ENCODE measurements around the gene USP54.

Gene USP54, protein sequence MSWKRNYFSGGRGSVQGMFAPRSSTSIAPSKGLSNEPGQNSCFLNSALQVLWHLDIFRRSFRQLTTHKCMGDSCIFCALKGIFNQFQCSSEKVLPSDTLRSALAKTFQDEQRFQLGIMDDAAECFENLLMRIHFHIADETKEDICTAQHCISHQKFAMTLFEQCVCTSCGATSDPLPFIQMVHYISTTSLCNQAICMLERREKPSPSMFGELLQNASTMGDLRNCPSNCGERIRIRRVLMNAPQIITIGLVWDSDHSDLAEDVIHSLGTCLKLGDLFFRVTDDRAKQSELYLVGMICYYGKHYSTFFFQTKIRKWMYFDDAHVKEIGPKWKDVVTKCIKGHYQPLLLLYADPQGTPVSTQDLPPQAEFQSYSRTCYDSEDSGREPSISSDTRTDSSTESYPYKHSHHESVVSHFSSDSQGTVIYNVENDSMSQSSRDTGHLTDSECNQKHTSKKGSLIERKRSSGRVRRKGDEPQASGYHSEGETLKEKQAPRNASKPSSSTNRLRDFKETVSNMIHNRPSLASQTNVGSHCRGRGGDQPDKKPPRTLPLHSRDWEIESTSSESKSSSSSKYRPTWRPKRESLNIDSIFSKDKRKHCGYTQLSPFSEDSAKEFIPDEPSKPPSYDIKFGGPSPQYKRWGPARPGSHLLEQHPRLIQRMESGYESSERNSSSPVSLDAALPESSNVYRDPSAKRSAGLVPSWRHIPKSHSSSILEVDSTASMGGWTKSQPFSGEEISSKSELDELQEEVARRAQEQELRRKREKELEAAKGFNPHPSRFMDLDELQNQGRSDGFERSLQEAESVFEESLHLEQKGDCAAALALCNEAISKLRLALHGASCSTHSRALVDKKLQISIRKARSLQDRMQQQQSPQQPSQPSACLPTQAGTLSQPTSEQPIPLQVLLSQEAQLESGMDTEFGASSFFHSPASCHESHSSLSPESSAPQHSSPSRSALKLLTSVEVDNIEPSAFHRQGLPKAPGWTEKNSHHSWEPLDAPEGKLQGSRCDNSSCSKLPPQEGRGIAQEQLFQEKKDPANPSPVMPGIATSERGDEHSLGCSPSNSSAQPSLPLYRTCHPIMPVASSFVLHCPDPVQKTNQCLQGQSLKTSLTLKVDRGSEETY (N-terminal part only)
- 6.4 to 8.1 (median 7.5) reads per million in 3 donors for total RNA-seq

DNA sequence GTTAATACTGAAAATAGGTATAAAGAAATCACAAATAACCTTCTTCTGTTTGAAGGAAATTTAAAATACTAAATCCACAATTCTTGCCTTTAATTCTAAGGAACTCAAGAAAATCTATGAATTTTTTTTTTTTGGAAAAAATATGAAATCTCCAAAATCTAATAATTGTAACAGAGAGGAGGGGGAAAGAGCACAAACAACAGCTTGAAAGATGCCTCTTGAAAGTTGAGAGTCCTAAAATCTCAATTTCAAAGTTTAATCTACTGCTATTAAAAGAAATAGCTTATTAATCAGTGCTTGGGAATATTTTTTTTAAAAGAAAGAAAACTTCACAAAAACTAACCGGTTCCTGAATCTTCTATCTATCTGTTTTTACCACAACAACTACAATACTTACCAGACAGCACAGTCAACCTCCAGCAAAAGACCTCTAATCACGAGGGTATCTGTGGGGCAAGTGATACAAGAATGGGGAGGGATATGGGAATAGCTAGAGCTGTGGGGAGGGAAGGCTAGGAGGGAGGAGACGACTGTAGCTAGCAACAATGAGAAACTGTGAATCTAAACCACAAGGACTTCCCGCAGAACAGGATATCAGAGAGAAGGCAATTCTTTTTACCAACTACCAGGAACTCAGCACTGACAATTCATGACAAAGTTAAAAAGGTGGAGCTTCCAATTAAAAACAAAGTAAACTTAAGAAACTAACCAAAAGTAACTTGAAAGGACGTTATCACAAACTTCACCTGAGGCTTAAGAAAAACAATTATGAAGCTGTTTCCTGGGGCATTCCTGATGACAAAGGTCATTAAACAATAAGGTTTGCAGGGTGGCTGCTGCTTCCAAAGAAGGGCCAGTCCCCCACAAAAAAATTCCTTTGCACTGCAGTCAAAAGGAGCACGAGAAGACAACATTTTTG is at the start of gene USP54:
TSS of gene USP54 (minus strand) at position 462 of the 919 bp plus-strand sequence. CDS start 15,684 bp downstream, outside the sequence.
- H3K36me3 ChIP-seq (ENCODE audit: control insufficient read depth, insufficient read depth, low read length), result no peaks in the 10 kb centered on the region
- H3K9me3 ChIP-seq (ENCODE audit: control insufficient read depth, low read length), result no peaks in the 10 kb centered on the region
- H3K4me1 ChIP-seq (ENCODE audit: control insufficient read depth, insufficient read depth, low read length, poor library complexity, severe bottlenecking), result peaks cover 5% of the 10 kb centered on the region
- peak within 1 kb of the TSS; percentile 6 for H3K4me3 ChIP-seq (ENCODE audit: insufficient read depth, low read depth, low read length, poor library complexity, severe bottlenecking)
- no peaks in the 10 kb centered on the region for H3K27me3 ChIP-seq (replicated peaks; ENCODE audit: control insufficient read depth, insufficient read depth, low read length, poor library complexity, severe bottlenecking)
- DNase-seq, result no peak
- no peak within 1 kb of the TSS for H3K27ac ChIP-seq (ENCODE audit: insufficient read depth, low read length, poor library complexity, severe bottlenecking)

DNA sequence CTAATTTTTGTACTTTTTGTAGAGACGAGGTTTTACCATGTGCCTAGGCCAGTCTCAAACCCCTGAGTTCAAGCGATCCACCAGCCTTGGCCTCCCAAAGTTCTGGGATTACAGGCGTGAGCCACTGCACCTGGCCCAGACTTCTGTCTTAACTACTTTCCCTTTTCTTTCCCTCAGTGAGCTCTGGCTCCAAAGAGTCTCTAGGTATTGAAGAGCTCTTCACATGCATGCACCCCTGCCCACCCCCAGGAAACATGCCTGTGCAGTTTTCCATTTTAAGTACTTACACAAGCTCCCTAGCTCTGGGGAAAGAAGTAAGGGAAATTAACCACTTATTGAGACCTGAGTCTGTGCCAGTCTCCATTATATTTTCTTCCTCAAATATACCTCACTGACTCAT is 48.1 kb upstream of the USP54 start:
- Histone ChIP-seq H3K36me3 (ENCODE audit: control insufficient read depth, insufficient read depth, low read length) (no peaks in the 10 kb centered on the region), H3K4me1 (ENCODE audit: control insufficient read depth, insufficient read depth, low read length, poor library complexity, severe bottlenecking) (no peaks in the 10 kb centered on the region), H3K27me3 (replicated peaks; ENCODE audit: control insufficient read depth, insufficient read depth, low read length, poor library complexity, severe bottlenecking) (no peaks in the 10 kb centered on the region), H3K27ac (ENCODE audit: insufficient read depth, low read length, poor library complexity, severe bottlenecking) (no peak overlapping the region), H3K4me3 (ENCODE audit: insufficient read depth, low read depth, low read length, poor library complexity, severe bottlenecking) (no peak overlapping the region), H3K9me3 (ENCODE audit: control insufficient read depth, low read length) (no peaks in the 10 kb centered on the region)
- DNase-seq, result no peak

DNA sequence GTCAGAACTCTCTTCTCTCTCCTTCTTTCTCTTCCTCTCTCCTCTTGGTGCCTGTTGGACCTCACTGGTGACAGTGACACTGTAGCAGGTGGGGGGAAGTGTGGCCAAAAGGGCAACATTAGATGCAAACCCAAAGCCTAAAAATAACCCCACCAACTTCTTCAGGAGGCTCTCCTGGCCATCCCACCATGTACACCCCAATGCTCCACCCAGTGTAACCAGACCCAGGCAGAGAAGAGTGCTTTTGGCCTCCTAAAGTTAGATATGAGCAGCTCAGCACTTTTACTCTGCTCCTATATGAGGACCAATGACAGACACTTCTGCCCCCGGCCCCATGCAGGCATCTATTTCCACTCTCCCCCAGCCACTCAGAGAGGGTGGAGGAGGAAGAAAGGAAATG is 44.6 kb upstream of the USP54 start:
- H3K36me3 ChIP-seq (ENCODE audit: control insufficient read depth, insufficient read depth, low read length), result no peaks in the 10 kb centered on the region
- DNase-seq, result no peak
- no peaks in the 10 kb centered on the region for H3K27me3 ChIP-seq (replicated peaks; ENCODE audit: control insufficient read depth, insufficient read depth, low read length, poor library complexity, severe bottlenecking)
- no peaks in the 10 kb centered on the region for H3K9me3 ChIP-seq (ENCODE audit: control insufficient read depth, low read length)
- H3K4me3 ChIP-seq (ENCODE audit: insufficient read depth, low read depth, low read length, poor library complexity, severe bottlenecking), result no peak overlapping the region
- H3K4me1 ChIP-seq (ENCODE audit: control insufficient read depth, insufficient read depth, low read length, poor library complexity, severe bottlenecking), result no peaks in the 10 kb centered on the region
- H3K27ac ChIP-seq (ENCODE audit: insufficient read depth, low read length, poor library complexity, severe bottlenecking), result no peak overlapping the region

DNA sequence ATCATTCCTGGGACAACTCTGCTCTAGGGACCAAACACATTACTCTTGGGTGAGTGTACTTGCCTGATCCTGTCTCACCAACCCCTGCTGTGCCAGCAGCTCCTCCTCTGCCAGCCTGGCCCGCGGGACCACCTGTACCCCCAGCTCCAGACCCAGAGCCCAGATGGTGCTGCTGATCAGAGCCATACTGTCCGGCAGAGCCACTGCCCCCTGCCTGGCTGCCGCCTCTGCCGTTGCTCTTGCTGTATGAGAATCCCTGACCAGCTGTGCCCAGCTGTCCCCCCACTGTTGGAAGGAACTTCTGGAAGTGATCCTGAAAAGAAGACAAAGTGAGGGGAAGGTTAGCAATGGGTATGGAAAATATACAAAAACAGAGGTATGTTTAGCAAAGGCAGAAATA is 43.3 kb upstream of the USP54 start:
- no peak overlapping the region for H3K27ac ChIP-seq (ENCODE audit: insufficient read depth, low read length, poor library complexity, severe bottlenecking)
- H3K4me1 ChIP-seq (ENCODE audit: control insufficient read depth, insufficient read depth, low read length, poor library complexity, severe bottlenecking), result no peaks in the 10 kb centered on the region
- no peak for DNase-seq
- no peak overlapping the region for H3K4me3 ChIP-seq (ENCODE audit: insufficient read depth, low read depth, low read length, poor library complexity, severe bottlenecking)
- no peaks in the 10 kb centered on the region for H3K36me3 ChIP-seq (ENCODE audit: control insufficient read depth, insufficient read depth, low read length)
- no peaks in the 10 kb centered on the region for H3K27me3 ChIP-seq (replicated peaks; ENCODE audit: control insufficient read depth, insufficient read depth, low read length, poor library complexity, severe bottlenecking)
- H3K9me3 ChIP-seq (ENCODE audit: control insufficient read depth, low read length), result no peaks in the 10 kb centered on the region

DNA sequence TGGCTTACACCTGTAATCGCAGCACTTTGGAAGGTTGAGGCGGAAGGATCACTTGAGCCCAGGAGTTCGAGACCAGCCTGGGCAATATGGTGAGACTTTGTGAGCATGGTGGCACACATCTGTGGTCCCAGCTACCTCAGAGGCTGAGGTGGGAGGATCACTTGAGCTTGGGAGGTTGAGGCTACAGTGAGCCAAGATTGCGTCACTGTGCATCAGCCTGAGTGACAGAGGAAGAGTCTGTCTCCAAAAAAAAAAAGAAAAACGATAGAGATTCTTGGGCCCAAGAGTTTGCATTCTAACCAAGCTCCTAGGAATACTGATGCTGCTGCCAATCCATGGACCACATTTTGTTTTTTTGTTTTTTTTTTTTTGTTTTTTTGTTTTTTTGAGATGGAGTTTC is 38.0 kb upstream of the USP54 start:
- no peaks in the 10 kb centered on the region for H3K36me3 ChIP-seq (ENCODE audit: control insufficient read depth, insufficient read depth, low read length)

DNA sequence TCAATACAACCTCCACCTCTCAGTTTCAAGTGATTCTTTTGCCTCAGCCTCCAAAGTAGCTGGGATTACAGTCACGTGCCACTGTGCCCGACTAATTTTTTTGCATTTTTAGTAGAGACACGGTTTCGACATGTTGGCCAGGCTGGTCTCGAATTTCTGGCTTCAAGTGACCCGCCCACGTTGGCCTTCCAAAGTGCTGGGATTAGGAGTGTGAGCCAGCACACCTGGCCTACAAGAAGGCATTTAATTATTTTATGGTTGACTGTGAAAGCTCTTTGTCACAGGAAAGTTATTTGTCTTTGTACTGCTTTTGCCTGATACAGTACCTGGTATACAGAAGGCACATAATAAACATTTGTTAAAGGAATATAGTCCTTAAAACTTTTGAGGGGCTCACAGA is 37.3 kb upstream of the USP54 start:
- no peaks in the 10 kb centered on the region for H3K27me3 ChIP-seq (replicated peaks; ENCODE audit: control insufficient read depth, insufficient read depth, low read length, poor library complexity, severe bottlenecking)
- no peak overlapping the region for H3K4me3 ChIP-seq (ENCODE audit: insufficient read depth, low read depth, low read length, poor library complexity, severe bottlenecking)
- no peak overlapping the region for H3K27ac ChIP-seq (ENCODE audit: insufficient read depth, low read length, poor library complexity, severe bottlenecking)
- peaks cover 13% of the 10 kb centered on the region for H3K4me1 ChIP-seq (ENCODE audit: control insufficient read depth, insufficient read depth, low read length, poor library complexity, severe bottlenecking)
- no peaks in the 10 kb centered on the region for H3K9me3 ChIP-seq (ENCODE audit: control insufficient read depth, low read length)
- H3K36me3 ChIP-seq (ENCODE audit: control insufficient read depth, insufficient read depth, low read length), result no peaks in the 10 kb centered on the region
- DNase-seq, result no peak

More for the DNA sequence above, 38.0 kb upstream of the USP54 start:
- no peak for DNase-seq
- H3K27me3 ChIP-seq (replicated peaks; ENCODE audit: control insufficient read depth, insufficient read depth, low read length, poor library complexity, severe bottlenecking), result no peaks in the 10 kb centered on the region
- peaks cover 13% of the 10 kb centered on the region for H3K4me1 ChIP-seq (ENCODE audit: control insufficient read depth, insufficient read depth, low read length, poor library complexity, severe bottlenecking)
- H3K27ac ChIP-seq (ENCODE audit: insufficient read depth, low read length, poor library complexity, severe bottlenecking), result no peak overlapping the region
- H3K9me3 ChIP-seq (ENCODE audit: control insufficient read depth, low read length), result no peaks in the 10 kb centered on the region
- no peak overlapping the region for H3K4me3 ChIP-seq (ENCODE audit: insufficient read depth, low read depth, low read length, poor library complexity, severe bottlenecking)

DNA sequence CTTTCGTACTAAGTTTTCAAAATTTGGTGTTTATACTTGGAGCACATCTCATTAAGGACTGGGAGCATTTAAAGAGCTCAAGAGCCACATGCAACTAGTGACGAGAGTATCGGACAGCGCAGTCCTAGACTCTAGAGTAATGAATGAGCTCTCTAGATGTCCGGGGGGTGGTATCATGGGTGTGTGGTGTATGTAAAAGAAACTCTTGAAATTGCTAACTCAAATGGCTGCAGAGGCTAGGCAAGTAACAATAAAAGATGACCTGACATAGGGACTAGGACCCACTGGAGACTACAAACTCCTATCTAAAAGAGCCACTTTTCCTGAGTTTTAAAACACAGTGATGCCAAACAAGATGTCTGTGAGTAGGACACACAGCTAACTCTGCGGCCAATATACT is 36.2 kb upstream of the USP54 start:
- H3K4me3 ChIP-seq (ENCODE audit: insufficient read depth, low read depth, low read length, poor library complexity, severe bottlenecking), result no peak overlapping the region
- no peaks in the 10 kb centered on the region for H3K27me3 ChIP-seq (replicated peaks; ENCODE audit: control insufficient read depth, insufficient read depth, low read length, poor library complexity, severe bottlenecking)
- DNase-seq, result no peak
- H3K4me1 ChIP-seq (ENCODE audit: control insufficient read depth, insufficient read depth, low read length, poor library complexity, severe bottlenecking), result peaks cover 13% of the 10 kb centered on the region
- H3K36me3 ChIP-seq (ENCODE audit: control insufficient read depth, insufficient read depth, low read length), result no peaks in the 10 kb centered on the region
- no peak overlapping the region for H3K27ac ChIP-seq (ENCODE audit: insufficient read depth, low read length, poor library complexity, severe bottlenecking)
- no peaks in the 10 kb centered on the region for H3K9me3 ChIP-seq (ENCODE audit: control insufficient read depth, low read length)

DNA sequence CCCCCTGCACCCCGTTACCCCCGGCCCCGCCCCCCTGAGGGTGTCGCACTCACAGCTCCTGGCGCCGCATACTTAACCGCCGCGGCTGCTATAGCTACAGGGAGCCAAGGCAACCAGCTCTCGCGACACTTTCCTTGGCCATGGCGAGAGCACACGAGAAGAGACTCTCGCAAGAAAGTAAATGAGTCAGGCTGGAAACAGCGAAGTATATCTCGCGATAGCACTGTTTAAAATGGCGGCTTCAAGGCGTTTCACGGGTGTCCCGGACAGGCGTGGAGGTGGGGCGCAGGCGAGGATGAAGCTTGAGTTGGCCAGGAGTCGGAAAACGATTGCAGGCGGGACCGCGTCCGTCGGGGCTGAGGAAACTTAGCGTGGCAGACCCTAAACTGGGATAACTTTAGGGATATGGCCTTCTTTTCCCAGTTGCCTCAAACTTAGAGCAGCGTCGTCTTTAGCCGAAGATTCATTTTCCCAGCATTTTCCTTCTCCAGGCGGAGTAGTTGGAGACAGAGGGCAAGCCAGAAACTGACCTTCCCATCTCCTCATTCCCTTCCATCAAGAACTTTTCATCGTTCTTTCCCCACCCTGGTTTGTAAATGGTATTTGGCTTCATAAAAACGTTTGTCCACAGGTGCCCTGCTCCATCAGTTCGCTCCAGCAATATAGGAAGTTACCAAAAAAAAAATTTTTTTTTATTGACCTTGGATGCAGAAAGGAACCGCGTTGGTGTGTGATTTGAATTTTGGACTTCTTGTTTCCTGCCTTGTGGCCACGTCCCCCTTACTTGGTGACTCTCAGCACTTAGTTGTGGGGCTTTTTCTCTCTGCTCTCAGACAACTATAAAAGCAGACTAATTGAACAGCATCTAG is 35.0 kb upstream of the USP54 start:
- H3K4me1 ChIP-seq (ENCODE audit: control insufficient read depth, insufficient read depth, low read length, poor library complexity, severe bottlenecking), result peaks cover 13% of the 10 kb centered on the region
- H3K36me3 ChIP-seq (ENCODE audit: control insufficient read depth, insufficient read depth, low read length), result no peaks in the 10 kb centered on the region
- H3K4me3 ChIP-seq (ENCODE audit: insufficient read depth, low read depth, low read length, poor library complexity, severe bottlenecking), result peak overlapping the region; percentile 86
- no peaks in the 10 kb centered on the region for H3K9me3 ChIP-seq (ENCODE audit: control insufficient read depth, low read length)
- DNase-seq, result peak; percentile 89 to 94 (median 90)
- H3K27ac ChIP-seq (ENCODE audit: insufficient read depth, low read length, poor library complexity, severe bottlenecking), result peak overlapping the region; percentile 79
- H3K27me3 ChIP-seq (replicated peaks; ENCODE audit: control insufficient read depth, insufficient read depth, low read length, poor library complexity, severe bottlenecking), result no peaks in the 10 kb centered on the region

Data from effector memory CD4-positive, alpha-beta T cell (primary cell).